22Rv1 (cell line): Measurements from ENCODE around the gene ACSF2.

Experiments used
- H3K27ac ChIP-seq: fragments of 450-650 bp; 2 replicates; pipeline ENCODE4 v1.5.1; 2017
- ZFX ChIP-seq: fragments of 450-650 bp; IDR thresholded peaks from 2 replicates; pipeline ENCODE4 v1.6.1; 2017; ENCODE audit warnings: antibody characterized with exemption, borderline replicate concordance
- TF ChIP-seq, protein P1 (sequence below): fragments of 450-650 bp; IDR thresholded peaks from 2 replicates; pipeline ENCODE4 v1.5.1; 2017; ENCODE audit warnings: mild to moderate bottlenecking

Gene ACSF2

DNA sequence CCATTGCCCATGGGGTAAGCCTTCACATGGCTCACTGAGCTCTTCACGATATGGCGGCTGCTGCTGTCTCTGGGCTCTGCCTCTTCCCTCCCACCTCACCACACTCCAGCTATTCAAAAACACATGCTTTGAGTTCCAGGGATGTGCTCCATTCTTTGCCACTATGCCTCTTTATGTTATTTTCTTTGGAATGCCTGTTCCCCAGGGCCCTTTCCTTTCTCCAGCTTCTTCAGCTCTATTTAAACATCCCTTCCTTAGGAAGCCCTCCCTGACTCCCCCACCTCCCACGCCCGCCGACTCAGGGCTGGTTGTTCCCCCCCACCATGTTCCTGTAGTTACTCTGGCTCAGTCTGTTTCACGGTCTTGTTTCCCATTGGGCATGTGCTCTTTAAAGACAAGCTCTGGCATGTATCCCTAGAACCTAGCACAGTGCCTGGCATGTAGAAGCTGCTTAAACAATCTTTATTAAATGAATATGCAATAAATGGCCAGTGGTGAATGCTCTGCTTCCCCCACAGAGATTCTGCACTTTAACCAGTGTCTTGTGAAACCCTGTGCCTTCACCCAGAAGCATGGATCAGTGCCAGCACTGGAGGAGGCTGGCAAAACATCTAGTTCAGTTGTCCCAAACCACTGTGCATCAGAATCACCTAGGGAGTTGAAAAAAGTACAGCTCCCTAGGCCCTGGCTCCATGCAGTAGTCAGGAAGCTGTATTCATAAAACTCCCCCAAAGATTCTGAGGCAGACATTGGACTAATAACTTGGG lies 89.1 kb downstream of the ACSF2 start:
- H3K27ac ChIP-seq = no peak overlapping the region
- TF ChIP-seq ZFX = no peak
- TF ChIP-seq, protein P1, sequence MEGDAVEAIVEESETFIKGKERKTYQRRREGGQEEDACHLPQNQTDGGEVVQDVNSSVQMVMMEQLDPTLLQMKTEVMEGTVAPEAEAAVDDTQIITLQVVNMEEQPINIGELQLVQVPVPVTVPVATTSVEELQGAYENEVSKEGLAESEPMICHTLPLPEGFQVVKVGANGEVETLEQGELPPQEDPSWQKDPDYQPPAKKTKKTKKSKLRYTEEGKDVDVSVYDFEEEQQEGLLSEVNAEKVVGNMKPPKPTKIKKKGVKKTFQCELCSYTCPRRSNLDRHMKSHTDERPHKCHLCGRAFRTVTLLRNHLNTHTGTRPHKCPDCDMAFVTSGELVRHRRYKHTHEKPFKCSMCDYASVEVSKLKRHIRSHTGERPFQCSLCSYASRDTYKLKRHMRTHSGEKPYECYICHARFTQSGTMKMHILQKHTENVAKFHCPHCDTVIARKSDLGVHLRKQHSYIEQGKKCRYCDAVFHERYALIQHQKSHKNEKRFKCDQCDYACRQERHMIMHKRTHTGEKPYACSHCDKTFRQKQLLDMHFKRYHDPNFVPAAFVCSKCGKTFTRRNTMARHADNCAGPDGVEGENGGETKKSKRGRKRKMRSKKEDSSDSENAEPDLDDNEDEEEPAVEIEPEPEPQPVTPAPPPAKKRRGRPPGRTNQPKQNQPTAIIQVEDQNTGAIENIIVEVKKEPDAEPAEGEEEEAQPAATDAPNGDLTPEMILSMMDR = no peak

DNA sequence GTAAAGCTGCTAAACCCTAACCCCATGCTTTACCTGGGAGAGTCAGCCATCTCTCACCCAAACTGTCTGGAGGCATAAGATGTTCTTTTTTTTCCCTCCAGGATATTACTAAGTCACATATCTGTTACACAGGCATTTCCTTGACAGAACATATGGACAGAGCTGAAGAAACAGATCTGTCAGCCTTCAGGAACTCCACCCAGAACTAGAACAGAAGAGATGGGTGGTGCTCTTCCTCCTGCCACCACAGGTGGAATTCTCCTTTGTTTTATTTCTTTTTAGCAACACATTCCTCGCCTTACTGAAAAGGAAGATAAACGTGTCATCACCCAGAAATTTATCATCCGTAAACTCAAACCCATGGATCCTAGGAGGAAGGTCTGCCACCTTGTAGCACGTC lies 91.0 kb downstream of the ACSF2 start:
- no peak for TF ChIP-seq ZFX
- TF ChIP-seq, protein P1 = no peak
- no peak overlapping the region for H3K27ac ChIP-seq

DNA sequence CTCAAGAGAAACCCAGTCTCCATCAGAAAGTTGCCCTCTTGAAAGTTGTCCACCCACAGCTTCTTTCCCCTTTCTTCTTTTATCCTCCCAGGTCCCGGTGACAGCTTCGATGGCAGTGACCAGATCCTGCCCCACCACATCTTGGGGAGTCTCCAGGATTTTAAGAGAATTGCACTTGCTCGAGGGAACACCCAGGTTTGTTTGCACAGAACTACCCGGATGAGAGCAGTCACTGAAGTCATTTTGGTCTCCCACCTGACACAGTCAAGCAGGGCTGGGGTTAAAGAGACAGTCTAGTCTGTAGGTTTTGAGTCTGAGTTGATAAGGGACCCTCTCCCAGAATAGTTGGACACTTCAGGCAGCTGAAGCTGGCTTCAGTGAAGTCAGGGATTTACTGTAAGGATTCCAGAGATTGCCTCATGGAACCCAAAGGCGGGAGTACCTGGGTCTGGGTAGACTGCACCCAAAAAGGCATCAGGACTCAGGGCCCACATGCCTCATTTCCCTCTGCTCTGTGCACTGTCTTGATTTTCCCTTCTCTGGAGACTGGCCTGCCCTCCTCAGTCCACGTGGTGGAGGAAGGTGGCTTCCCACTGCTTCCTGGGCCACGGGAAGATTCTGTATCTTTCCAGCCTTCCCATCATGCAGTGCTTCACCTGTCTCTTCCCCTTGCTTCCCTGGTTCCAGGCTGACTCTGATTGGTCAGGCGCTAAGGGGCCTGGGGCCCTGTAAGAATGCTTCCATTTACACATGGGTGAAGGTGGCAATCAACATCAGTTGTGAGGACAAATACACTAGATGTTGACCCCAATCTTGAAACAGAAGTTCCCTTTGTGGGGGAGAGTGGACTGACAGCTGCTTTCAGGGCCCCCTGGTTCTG lies 91.7 kb downstream of the ACSF2 start:
- no peak for TF ChIP-seq ZFX
- TF ChIP-seq, protein P1 = no peak
- H3K27ac ChIP-seq = no peak overlapping the region

DNA sequence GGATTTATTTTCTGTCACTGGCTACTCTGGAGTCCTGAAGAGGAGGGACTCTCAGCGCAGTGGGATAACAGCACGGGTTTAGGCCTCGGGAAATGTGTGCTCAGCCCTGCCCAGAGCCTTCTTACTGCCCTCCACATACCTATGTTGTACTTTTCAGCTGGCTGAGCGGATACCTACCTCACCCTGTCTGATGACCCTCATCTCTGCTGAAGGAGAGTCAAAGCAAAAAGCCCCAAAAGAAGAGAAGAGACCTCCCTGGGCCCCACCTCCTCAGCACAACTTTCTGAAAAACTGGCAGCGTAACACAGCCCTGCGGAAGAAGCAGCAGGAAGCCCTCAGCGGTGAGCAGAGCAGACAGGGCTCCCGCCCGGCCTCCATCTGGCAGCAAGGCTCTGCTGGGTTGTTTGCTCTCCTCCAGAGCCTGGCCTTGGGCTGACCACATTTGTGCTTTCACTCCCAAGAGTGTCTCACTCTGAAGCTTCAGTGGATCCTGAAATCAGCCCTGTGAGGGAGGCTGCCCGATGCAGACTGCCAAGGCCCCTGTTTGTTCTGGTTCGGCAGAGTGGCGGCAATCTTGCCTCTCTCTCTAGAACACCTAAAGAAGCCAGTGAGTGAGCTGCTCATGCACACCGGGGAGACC lies 92.5 kb downstream of the ACSF2 start:
- TF ChIP-seq, protein P1 = no peak
- no peak for TF ChIP-seq ZFX
- H3K27ac ChIP-seq = no peak overlapping the region

DNA sequence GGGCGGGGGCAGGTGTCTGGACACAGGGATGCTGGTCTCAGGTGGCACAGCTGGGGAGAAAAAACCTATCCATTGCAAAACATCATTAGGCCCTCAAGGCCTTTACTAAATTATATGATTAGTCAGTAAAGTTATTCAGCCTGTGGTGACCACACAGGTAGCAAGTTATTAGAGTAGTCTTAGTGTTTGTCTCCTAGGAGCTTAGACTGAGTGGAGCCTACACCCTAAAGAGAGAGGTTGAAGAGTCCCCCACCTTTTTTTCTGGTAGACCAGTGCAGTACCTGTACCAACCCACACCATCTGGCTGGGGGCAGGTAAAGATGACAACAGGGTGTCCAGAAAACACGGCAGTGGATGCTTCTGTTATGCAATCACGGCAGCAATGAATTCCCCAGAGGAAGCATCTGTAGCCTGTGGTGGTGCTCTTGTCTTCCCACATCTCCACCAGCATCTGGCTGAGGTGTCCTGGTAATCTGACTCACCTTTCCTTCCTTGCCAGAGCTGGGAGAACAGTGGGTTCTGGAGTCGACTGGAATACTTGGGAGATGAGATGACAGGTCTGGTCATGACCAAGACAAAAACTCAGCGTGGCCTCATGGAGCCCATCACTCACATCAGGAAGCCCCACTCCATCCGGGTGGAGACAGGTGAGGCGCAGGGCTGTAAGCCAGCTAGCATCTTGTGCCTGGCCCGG lies 93.3 kb downstream of the ACSF2 start:
- TF ChIP-seq, protein P1 = no peak
- no peak for TF ChIP-seq ZFX
- H3K27ac ChIP-seq = no peak overlapping the region

DNA sequence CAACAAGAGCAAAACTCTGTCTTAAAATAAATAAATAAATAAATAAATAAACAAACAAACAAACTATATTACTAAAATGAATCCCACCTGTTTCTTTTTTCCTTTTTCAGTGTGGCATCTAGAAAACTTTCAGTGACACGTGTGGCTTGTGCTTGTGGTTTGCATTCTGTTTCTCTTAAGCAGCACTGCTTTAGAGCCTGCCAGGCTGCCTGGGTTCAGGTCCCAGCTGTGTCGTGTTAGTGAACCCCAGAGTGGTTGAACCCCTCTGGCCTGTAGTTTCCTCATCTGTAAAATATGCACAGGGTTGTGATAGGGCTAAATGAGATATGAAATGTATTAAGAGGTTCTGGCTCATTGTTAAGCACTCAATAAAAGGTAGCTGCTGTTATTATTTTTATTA lies 94.5 kb downstream of the ACSF2 start:
- TF ChIP-seq, protein P1 = no peak
- no peak for TF ChIP-seq ZFX
- H3K27ac ChIP-seq = no peak overlapping the region
